Kidney epithelial cell (primary cell): Measurements from ENCODE around the gene GREM1. TPM values are rescaled to one million over a fixed set of nuclear protein-coding genes. Genes with fewer than 3 reads are reported as not detected.

Source experiments
- DNase-seq: peaks from one replicate; pipeline ENCODE4 v3.0.0-alpha.2; 2010; ENCODE audit warnings: low read depth
- H3K27me3 ChIP-seq: 2 replicates; pipeline ENCODE4 v1.6.0; 2011; ENCODE audit warnings: low read length; ENCODE audit not compliant: control insufficient read depth, insufficient read depth
- H3K36me3 ChIP-seq: 2 replicates; pipeline ENCODE4 v1.5.1; 2011; ENCODE audit warnings: low read length; ENCODE audit not compliant: control insufficient read depth, insufficient read depth
- H3K4me3 ChIP-seq: 2 replicates; pipeline ENCODE4 v1.5.1; 2011; ENCODE audit warnings: low read depth, mild to moderate bottlenecking, control low read depth, low read length
- total RNA-seq: library from RNA; depleted of rRNA; stranded (reverse); fragments of >200 nt; gene quantifications from 2 replicates; pipeline ENCODE4 v1.2.3, GENCODE V29; 2015
- TF ChIP-seq, protein P1 (sequence below): IDR thresholded peaks from 2 replicates; pipeline ENCODE4 v1.5.1; 2011; ENCODE audit warnings: mild to moderate bottlenecking, moderate library complexity, low read length, control low read depth, inconsistent platforms; ENCODE audit not compliant: insufficient read depth, poor library complexity, severe bottlenecking

Gene GREM1
- total RNA-seq, 1 donor from 2014 or later, result 68.4 TPM

DNA sequence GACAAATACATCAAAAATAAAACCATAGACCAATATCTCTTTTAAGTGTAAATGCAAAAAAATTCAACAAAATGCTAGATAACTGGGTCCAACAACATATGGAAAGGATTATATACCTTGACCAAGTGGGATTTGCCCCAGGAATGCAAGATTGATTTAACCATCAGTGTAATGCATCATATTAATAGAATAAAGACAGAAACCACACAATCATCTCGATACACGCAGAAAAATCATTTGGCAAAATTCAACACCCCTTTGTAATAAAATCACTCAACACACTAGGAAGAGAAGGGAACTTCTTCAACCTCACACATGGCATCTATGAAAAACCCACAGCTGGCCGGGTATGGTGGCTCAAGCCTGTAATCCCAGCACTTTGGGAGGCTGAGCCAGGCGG lies 19.5 kb downstream of the GREM1 start:
- no peak for DNase-seq
- TF ChIP-seq, protein P1, sequence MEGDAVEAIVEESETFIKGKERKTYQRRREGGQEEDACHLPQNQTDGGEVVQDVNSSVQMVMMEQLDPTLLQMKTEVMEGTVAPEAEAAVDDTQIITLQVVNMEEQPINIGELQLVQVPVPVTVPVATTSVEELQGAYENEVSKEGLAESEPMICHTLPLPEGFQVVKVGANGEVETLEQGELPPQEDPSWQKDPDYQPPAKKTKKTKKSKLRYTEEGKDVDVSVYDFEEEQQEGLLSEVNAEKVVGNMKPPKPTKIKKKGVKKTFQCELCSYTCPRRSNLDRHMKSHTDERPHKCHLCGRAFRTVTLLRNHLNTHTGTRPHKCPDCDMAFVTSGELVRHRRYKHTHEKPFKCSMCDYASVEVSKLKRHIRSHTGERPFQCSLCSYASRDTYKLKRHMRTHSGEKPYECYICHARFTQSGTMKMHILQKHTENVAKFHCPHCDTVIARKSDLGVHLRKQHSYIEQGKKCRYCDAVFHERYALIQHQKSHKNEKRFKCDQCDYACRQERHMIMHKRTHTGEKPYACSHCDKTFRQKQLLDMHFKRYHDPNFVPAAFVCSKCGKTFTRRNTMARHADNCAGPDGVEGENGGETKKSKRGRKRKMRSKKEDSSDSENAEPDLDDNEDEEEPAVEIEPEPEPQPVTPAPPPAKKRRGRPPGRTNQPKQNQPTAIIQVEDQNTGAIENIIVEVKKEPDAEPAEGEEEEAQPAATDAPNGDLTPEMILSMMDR, result no peak
- Histone ChIP-seq H3K36me3 (no peaks in the 10 kb centered on the region), H3K27me3 (no peaks in the 10 kb centered on the region), H3K4me3 (no peak overlapping the region)

GRCh38 chr15:32738666-32739065 lies 20.9 kb downstream of the GREM1 start:
- Histone ChIP-seq H3K36me3 (no peaks in the 10 kb centered on the region), H3K4me3 (no peak overlapping the region), H3K27me3 (no peaks in the 10 kb centered on the region)
- TF ChIP-seq, protein P1, result no peak
- no peak for DNase-seq

- no peak overlapping the region for H3K4me3 ChIP-seq
- DNase-seq, result no peak
- H3K27me3 ChIP-seq, result no peaks in the 10 kb centered on the region
- H3K36me3 ChIP-seq, result no peaks in the 10 kb centered on the region
- TF ChIP-seq, protein P1, result no peak
These were observed 21.8 kb downstream of the GREM1 start for GRCh38 chr15:32739522-32740063.

DNA sequence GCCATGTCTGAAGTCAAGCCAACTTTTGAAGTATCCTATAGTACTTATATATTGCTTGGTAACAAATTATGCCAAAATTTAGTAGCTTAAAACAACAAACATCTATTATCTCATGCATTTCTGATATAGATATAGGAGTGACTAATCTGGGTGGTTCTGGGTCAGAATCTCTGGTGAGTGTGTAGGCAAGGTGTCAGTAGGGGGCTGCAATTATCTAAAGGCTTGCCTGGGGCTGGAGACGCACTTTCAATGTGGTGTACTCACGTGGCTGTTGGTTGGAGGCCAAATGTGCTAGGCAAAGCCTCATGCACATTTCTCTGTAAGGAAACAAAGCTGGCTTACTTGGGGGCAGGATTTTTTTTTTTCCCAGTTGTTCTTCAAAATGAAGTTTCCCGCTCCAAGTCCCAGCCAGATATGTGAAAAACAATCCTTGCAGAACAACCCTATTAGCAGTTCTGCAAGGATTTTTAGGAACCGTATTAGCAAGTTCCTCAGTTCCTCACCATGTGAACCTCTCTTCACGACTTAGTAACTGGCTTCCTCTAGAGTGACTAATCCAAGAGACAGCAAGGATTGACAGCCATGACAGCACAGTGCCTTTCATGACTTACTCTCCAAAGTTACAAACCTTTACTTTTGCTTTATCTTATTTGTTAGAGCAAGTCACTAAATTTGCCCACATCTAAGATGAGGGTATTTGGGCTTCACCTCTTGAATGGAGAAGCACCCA lies 25.8 kb downstream of the GREM1 start:
- H3K4me3 ChIP-seq, result no peak overlapping the region
- TF ChIP-seq, protein P1, result no peak
- H3K27me3 ChIP-seq, result no peaks in the 10 kb centered on the region
- DNase-seq, result no peak
- H3K36me3 ChIP-seq, result no peaks in the 10 kb centered on the region

DNA sequence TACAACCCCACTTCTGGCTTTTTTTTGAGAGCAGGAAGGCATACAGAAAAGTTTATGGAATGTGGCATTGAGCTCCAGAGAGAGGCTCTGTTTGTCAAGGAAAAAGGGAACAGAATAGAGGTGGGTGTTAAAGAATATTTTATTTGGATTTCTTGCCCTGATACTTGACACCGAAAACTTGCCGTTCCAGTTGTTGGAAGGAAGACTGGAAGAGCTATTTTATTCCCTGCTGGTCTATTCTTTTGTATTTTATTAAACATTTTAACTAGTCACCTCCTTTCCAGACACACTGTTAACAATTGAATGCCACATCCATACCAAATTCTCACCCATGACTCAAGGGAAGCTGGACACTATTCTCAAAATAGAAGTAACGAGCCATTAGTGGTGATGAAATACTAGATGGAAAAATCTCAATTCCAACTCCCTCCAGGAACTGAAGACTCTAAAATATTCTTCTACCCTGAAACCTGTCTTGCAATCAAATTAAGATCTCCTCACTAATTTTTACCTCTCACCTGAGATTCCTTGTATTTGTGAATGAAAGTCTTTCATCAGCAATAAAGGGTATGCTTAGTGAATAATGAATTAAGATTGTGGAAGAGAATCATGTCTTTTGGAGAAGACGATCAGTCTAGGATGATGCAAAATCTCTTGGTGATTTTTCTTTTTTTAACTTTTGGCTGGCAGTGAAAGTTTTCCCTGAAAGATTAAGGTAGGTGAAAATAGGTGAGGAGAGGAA lies 28.5 kb downstream of the GREM1 start:
- TF ChIP-seq, protein P1, result no peak
- DNase-seq, result no peak
- Histone ChIP-seq H3K36me3 (no peaks in the 10 kb centered on the region), H3K27me3 (no peaks in the 10 kb centered on the region), H3K4me3 (no peak overlapping the region)

DNA sequence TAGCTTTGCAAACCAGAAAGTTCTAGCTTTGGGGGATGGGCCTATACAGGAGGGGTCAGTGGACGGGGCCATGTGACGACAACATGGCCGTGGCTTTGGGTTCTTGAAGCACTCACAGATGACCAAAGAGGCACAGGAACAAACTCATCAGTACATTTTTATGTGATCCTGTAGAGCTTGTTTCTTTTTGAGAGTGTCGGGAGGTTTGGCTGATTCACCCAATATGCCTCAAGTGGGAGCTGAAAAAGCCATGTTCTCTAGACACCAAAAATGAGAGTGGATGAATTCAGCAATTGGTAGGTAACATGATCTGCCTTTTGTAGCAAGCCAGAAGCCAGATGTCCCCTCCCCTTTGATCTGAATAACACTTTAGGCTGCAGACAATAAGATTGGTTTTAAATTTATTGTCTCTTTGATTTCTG lies 30.1 kb downstream of the GREM1 start:
- Histone ChIP-seq H3K27me3 (no peaks in the 10 kb centered on the region), H3K4me3 (no peak overlapping the region), H3K36me3 (no peaks in the 10 kb centered on the region)
- no peak for DNase-seq
- TF ChIP-seq, protein P1, result no peak
